NCI-H748 (cell line): ENCODE results near the gene BATF2.
"Not testable (repeated sequence)": the region's sequence is repeated elsewhere in the genome, so short reads cannot be mapped to it uniquely, and the experiment has no call there.

Experiments used
- DNase-seq: peaks from one replicate; lab custom pipeline; 2025; ENCODE audit not compliant: unreplicated experiment; lab: John Stamatoyannopoulos, UW

BATF2 gene

GRCh38 chr11:65013888-65014725 is 17.3 kb upstream of the BATF2 start, which contains the start of gene ARL2:
ARL2 (plus strand) TSS chr11:65014160; CDS start chr11:65014208, 48 bp downstream.
- peak; percentile 93 for DNase-seq

GRCh38 chr11:65013130-65013887 is 16.5 kb upstream of the BATF2 start:
- peak; percentile 86 for DNase-seq

GRCh38 chr11:65008873-65009272 is 12.1 kb upstream of the BATF2 start:
- no peak for DNase-seq

GRCh38 chr11:65008016-65008415 is 11.2 kb upstream of the BATF2 start:
- no peak for DNase-seq

GRCh38 chr11:65003968-65004367 is 7.2 kb upstream of the BATF2 start:
- not testable (repeated sequence) for DNase-seq

DNA sequence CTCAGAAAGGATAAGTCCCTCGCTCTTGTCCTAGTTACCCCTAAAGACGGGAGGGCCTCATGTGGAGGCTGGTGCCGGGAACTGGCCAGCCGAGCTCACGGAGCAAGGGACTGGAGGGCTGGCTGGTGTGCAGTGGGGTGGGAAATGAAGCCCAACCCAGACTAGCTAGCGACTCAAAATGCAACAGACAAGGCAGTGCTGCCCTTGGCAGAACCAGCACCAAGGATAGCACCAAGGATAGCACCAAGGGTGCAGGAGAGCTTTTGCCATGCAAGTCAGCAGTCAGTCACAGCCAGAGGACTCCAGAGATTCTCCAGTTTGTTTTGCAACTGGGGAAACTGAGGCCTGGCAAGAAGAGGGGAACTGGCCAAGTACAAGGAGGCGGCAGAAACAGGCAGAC is 6.5 kb upstream of the BATF2 start:
- DNase-seq, result no peak

DNA sequence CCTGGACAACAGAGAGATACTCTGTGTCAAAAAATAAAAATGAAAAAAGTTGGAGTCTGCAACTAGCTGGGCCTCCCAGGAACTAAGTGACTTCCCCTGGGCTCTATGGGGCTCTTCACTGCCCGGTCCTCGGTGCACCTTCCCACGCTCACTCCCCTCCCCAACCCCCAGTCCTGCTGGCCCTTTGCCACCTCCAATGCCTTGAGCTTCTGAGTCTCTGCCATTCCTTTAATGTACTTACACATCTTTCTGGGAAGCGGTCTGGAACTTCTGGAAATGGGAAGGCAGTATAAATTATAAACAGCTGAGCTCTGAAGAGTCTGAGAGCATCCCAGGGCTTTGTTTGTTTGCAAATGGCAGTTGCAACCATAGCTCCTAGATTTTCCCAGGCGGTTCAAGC is 5.9 kb upstream of the BATF2 start:
- no peak for DNase-seq

DNA sequence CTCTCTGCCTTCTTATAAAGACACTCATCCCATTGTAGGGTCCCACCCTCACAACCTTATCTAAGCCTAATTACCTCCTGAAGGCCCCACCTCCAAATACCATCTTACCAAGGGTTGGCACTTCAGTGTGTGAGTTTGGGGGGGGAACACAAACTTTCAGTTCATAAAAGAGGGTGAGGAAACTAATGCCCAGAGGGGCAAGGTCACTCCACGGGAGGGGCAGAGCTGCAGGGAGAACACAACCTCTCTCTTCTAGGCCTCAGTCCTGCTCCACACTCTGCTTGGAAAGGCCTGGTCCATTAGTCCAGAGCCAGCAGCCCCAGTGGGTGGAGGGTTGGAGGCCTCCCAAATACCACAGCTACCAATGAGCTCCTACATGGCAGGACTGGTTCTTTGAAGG is 2.7 kb upstream of the BATF2 start:
- DNase-seq, result no peak

DNA sequence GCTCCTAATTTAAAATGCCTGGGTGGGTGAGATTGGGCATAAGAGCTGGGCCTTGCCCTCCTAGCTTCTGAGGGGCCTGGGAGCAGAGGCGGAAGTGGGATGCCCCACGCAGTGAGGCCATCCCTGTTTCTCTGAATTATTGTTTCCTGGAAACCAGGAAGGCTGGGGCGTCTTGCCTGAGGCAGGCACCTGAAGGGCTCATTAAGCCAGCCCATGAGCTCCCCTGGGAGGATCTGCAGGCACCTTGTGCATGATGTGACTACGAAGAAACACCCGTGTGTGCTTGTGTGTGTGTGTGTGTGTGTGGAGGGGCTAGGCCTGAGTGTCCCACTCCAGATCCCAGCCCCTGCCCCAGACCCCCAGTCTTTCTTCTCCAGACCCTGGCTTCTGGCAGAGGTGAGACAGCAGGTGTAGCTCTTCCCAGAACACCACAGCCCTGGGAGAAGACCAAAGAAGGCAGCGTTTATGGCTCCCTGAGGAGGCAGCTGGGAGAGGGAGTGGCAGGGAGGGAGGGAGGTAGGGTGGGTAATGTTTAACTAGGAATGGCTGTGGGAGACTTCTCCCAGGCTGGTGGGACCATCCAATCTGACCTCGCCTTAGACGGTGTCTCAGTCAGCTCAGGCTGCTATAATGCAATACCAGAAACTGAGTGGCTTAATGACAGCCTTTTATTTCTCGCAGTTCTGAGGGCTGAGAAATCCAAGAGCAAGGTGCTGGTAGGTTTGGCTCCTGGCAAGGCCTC is 2.1 kb upstream of the BATF2 start:
- no peak for DNase-seq

DNA sequence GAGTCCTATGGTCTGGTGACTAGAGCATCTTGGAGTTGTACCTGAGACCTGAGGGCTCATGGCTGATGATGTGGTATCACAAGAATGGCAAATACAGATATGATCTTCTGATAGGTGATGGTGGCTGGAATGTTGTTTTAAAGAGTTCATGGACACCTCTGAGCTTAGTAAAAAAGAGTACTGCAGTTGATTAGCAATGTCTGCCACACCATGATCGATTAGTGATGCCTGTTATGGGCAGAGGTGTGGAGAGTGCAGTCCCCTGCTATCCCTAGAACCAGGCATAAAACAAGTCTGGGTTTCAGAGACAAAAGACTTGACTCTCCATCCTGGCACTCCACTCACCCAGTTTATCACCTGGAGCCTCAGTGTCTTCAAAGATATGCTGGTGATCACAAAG is 1.4 kb upstream of the BATF2 start:
- no peak for DNase-seq

- DNase-seq, result no peak
Measured at GRCh38 chr11:64996327-64996709, 453 bp downstream of the BATF2 start.

- no peak for DNase-seq
Measured at GRCh38 chr11:64994318-64994717, 2.5 kb downstream of the BATF2 start.

DNA sequence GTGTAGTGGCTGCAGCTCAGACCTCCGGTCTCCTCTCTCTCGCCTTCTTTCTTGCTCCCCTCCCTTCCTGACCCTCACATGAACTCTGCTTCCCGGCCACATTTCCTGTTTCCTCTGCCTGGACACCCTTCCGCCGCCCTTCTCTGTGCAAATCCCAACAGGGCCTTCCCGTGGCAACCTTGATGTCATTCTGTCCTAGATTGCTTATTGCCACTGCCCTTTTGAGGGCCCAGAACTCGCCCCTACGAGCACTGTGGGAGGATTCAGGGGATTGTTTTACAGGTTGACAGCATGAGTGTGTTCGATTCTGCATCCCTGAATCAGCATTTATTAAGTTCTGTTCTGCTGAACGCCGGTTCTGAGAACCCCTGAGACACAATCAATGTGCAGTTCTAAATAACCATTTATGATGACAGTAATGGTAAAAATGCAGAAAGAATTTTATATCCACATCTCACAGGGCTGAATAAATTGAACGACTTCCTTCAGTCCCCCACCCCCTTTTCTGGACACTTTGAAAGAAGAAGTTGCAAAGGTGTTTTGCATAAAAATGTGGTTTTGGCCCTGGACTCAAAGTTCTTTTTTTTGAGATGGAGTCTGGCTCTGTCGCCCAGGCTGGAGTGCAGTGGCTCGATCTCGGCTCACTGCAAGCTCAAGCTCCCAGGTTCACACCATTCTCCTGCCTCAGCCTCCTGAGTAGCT is 6.4 kb downstream of the BATF2 start:
- DNase-seq, result no peak

- no peak for DNase-seq
Measured at GRCh38 chr11:64989416-64989815, 7.4 kb downstream of the BATF2 start.

DNA sequence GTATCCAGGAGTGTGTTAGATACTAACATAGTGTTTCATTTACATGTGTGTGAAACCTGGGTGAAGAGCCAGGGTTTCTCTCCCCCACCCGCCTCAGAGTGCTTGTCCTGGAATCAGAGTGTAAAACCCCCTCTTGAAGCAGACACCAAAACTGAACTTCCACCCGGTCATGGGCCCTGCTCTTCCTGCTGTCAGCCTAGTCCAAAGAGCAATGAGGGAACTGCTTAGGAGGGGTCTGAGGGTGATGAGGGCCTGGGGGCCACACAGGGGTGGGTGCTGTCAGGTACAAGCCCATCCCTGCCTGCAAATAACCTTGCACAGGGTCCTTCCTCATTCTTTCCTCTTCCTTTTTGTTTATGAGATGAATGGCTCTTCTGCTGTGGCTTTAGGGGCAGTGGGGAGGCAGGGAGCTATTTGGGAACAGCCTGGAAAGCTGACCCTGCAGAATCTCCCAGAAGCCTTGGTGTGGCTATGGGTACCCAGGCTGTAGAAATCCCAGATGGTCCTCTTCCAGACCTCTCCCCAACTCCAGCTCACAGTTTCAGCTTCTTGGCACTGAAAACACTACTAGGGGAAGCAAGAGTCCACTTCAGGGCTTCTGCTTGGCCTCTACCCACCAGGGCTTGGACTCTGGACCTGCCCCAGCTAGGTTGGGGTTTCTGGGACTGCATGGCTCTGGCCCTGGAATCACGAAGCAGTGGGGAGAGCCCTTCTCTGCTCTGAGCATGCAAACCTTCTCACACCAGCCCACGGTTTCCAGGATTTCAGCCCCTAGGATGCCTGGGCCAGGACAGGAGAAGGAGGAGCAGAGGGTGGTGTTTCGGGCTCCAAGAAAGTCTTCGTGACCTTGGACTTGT is 8.5 kb downstream of the BATF2 start:
- DNase-seq, result no peak

DNA sequence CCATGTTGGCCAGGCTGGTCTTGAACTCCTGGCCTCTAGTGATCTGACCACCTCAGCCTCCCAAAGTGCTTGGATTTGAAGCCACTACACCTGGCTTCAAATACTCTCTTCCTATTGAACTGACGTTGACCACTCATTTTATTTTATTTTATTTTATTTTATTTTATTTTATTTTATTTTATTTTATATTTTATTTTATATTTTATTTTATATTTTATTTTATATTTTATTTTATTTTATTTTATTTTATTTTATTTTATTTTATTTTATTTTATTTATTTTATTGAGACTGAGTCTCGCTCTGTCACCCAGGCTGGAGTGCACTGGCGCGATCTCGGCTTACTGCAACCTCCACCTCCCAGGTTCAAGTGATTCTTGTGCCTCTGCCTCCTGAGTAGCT is 13.4 kb downstream of the BATF2 start:
- DNase-seq, result not testable (repeated sequence)

DNA sequence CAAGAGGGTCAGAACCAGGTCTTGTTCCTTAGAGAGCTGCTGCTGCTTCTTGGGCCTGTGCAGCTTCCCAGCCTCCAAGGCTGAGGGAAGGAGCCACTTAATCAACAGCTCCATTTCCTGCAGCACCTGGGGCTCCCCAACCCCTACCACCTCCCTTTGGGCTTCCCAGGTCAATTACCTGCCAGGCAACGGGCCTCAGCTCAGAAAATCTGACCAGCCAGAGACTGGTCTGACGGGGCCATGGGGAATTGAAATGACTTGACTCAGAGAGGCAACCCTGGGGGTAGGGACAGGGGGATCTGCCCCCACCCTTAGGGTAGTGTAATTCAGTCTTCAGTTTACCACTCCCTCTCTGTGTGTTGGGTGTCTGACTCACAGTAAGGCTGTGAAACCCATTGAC is 20.1 kb downstream of the BATF2 start:
- no peak for DNase-seq

DNA sequence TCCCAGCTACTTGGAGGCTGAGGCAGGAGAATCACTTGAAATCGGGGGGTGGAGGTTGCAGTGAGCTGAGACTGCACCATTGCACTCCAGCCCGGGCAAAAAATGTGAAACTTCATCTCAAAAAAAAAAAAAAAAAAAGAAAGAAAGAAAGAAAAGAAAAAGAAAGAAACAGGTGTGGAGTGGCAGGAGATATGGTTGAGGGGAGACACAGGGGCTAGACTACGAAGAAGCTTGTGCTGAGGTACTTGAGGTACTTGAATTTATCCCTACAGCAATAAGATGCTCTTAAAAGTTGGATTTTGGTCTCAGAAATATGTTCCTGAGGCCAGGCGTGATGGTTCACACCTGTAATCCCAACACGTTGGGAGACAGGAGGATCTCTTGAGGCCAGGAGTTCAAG is 22.6 kb downstream of the BATF2 start:
- DNase-seq, result no peak

DNA sequence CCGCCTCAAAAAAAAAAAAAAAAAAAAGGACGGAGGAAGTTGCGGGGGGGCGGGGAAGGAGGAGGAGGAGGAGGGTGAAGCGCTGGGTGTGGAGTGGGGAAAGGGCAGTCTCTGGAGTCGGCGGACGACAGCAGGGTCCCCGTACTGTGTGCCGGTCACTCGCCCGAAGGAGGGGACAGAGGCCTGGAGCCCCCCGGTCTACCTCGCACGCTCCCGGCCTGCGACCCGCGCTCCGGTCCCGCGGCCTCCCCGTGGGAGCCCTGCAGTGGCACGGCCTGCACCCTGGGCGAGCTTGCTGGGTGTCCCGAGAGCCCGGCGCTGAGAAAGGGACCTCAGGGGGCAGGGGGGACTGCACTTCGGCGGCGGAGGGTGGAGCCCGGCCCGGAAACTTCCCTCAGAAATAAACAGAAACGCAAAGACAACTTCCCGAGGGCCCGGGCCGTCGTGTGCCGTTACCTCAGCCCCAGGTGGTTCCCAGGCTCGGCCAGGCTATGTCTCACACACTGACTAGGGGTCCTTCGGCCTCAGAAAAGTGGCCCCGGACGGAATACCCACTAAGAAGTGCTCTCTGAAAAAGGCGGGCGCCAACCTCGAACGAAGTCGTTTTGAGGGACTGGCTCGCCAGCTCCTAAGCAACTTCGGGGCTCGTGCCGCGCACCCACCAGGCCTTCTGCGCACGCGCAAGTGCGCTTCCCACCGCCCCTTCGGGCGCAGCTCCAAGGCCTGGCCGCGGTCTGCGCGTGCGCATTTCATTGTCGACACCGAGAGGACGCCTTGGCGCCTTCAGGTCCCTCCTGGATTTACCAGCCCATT is 25.1 kb downstream of the BATF2 start, which contains the start of gene MAJIN:
Gene MAJIN, minus strand, starts transcription at position 688 of the 813 bp plus-strand sequence. CDS start 12,703 bp downstream, outside the sequence.
- no peak for DNase-seq
